ENCODE results near the gene NENF.

GRCh38 chr1:212432661-212433576 is at the start of gene NENF:
- no peak for TF ChIP-seq CTCF (conservative IDR thresholded peaks at IDR 0.05; ENCODE audit: low read depth, low read length)
- no peak for TF ChIP-seq EZH2 (IDR thresholded peaks at IDR 0.05; ENCODE audit: borderline replicate concordance, low read depth, low read length, poor library complexity, severe bottlenecking)
